ENCODE results near the gene ARID1B.

The ARID1B gene

DNA sequence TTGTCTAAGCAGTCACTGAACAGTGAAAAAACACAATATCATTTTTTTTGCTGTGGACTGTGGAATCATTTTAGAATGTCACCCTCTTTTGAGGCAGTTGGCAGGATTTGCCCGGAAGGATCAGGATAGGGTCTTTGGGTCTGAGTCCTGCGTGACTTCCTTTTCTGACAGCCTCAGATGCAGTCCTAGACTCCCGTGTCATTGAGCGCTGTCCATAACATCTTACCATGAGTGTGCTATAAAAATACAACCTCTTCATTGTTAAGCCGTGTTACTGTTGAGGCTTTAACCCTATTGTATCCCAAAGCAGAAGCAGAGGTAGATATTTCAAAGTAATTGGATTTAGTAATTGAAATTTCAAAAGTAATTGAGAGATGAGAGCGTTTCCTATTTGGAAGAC is 30.6 kb downstream of the ARID1B start:
- in situ Hi-C loops (cut with MboI; ENCODE audit: low sequenced_read_pairs, unreplicated experiment) = no loop called here
- DNase-seq (ENCODE audit: low spot score) = no peak
- TF ChIP-seq, protein P1, sequence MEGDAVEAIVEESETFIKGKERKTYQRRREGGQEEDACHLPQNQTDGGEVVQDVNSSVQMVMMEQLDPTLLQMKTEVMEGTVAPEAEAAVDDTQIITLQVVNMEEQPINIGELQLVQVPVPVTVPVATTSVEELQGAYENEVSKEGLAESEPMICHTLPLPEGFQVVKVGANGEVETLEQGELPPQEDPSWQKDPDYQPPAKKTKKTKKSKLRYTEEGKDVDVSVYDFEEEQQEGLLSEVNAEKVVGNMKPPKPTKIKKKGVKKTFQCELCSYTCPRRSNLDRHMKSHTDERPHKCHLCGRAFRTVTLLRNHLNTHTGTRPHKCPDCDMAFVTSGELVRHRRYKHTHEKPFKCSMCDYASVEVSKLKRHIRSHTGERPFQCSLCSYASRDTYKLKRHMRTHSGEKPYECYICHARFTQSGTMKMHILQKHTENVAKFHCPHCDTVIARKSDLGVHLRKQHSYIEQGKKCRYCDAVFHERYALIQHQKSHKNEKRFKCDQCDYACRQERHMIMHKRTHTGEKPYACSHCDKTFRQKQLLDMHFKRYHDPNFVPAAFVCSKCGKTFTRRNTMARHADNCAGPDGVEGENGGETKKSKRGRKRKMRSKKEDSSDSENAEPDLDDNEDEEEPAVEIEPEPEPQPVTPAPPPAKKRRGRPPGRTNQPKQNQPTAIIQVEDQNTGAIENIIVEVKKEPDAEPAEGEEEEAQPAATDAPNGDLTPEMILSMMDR (IDR thresholded peaks at IDR 0.05; ENCODE audit: borderline replicate concordance, control extremely low read depth, extremely low read depth, insufficient read depth, missing control alignments) = no peak

DNA sequence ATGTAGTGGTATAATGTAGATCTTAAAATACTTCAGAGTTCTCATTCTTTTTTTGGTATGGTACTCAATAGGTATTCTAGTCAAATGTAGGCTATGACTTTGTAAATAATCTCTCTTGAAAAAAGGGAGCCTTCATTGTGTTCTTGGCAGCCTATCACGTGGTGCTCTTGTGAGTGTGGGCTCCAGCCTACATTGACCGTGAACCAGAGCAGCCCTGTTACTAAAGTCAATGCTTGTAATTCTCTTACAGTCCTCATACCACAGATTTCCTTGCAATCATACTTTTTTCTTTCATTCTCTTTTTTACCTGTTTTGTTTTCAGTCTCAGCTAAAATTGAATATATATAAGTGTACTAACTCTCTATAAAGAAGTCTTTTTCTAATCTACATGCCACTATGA is 31.1 kb downstream of the ARID1B start:
- TF ChIP-seq, protein P1 (IDR thresholded peaks at IDR 0.05; ENCODE audit: borderline replicate concordance, control extremely low read depth, extremely low read depth, insufficient read depth, missing control alignments) = no peak
- in situ Hi-C loops (cut with MboI; ENCODE audit: low sequenced_read_pairs, unreplicated experiment) = no loop called here
- DNase-seq (ENCODE audit: low spot score) = no peak

DNA sequence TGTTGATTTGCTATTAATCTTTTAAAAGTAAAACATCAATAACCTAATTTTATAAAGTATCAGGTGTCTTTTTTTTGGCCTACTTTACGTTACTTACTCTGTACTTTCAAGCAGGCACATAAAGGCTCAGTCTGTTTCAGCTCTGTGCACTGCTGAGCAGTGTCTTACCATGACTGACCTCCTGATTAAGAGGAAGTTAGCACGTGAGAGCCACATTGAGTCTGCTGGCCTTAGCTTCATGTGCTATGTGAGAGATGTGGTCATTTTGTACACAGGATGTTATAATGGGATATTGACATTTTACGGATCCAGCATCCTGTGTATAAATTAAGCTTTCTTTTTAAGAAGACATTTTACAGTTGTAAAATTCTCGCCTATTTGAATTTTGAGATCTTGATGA is 31.9 kb downstream of the ARID1B start:
- TF ChIP-seq, protein P1 (IDR thresholded peaks at IDR 0.05; ENCODE audit: borderline replicate concordance, control extremely low read depth, extremely low read depth, insufficient read depth, missing control alignments) = no peak
- DNase-seq (ENCODE audit: low spot score) = no peak

DNA sequence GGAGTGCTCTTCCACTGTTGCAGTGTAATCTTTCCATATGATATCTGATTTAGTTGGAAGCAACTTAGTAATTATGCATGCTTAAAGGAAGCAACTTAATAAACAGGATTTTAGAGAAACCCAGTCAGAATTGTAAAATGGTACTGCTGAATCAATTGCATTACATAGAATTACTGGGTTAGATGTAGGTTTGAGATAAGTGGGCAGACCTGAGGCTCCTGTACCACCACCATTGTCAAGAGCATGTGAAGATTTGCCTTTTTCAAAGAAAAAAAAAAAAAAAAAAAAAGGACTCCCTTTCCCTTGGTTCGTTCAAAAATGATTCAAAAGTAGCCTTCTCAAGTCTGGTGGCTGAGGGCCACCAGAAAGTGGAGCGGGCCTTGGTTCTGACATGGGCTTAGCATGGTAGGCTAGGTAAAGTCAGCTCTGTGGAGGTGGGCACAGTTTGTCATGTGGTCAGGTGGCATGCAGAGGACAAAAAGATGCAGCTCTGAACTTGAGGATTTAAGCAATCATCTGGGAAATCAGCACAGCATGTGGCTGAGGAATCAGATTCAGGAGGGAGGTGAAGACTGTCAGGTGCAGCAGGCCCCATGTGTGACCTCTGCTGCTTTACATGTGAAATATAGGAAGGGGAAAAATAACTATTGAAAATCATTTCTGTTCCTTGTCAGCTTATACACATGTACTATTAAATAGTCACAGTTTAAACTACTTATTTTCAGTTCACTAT is 32.4 kb downstream of the ARID1B start:
- TF ChIP-seq, protein P1 (IDR thresholded peaks at IDR 0.05; ENCODE audit: borderline replicate concordance, control extremely low read depth, extremely low read depth, insufficient read depth, missing control alignments) = no peak
- in situ Hi-C loops (cut with MboI; ENCODE audit: low sequenced_read_pairs, unreplicated experiment) = no loop called here
- no peak for DNase-seq (ENCODE audit: low spot score)

More for the DNA sequence above, 31.9 kb downstream of the ARID1B start:
- in situ Hi-C loops (cut with MboI; ENCODE audit: low sequenced_read_pairs, unreplicated experiment) = no loop called here

DNA sequence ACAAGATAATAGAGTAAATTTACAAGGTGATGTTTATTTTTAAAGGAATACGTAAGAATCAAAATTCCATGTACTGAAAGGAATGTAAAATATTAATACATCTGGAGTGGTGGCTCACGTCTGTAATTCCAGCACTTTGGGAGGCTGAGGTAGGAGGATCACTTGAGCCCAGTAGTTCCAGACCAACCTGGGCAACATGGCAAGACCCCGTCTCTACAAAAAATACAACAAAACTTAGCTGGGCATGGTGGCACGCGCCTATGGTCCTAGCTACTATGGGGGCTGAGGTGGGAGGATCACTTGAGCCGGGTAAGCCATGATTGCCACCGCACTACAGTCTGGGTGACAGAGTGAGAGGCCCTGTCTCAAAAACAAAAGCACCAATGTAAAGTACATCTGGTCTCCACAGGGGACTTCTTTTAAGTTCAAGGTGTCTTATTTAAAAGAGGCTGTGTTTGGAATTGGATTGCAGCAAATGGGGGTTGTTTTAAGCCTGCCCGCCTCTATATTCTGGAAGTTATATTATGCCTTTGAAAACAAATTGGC is 36.9 kb downstream of the ARID1B start:
- DNase-seq (ENCODE audit: low spot score) = no peak
- in situ Hi-C loops (cut with MboI; ENCODE audit: low sequenced_read_pairs, unreplicated experiment) = no loop called here
- TF ChIP-seq, protein P1 (IDR thresholded peaks at IDR 0.05; ENCODE audit: borderline replicate concordance, control extremely low read depth, extremely low read depth, insufficient read depth, missing control alignments) = no peak

DNA sequence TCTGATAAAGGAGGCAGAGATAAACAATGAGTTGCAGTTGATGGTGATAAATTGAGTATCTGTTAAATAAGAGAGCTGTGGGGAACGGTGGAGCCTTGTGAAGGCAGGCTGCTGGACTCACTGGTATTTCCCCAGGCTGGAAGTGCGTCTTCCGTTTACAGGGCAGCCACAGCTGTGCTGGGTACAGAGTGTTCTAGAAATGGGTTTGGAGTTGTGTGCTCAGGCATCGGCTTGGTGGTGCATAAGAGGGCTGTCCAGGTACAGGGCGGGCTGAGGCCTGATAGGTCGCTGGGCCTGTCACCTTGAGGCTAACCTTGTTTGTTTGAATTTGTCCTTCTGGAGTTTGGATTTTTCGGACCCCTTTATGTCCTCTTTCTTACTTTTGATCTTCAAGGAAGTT is 39.3 kb downstream of the ARID1B start:
- DNase-seq (ENCODE audit: low spot score) = no peak
- TF ChIP-seq, protein P1 (IDR thresholded peaks at IDR 0.05; ENCODE audit: borderline replicate concordance, control extremely low read depth, extremely low read depth, insufficient read depth, missing control alignments) = no peak
- in situ Hi-C loops (cut with MboI; ENCODE audit: low sequenced_read_pairs, unreplicated experiment) = no loop called here
